Measurements from ENCODE around the gene PI4K2A. TPM values are rescaled to one million over a fixed set of nuclear protein-coding genes. Genes with fewer than 3 reads are reported as not detected.
"Not testable (repeated sequence)": the region's sequence is repeated elsewhere in the genome, so short reads cannot be mapped to it uniquely, and the experiment has no call there.

Gene PI4K2A
- total RNA-seq, 6 experiments from 2014 or later, result 26.7 to 35.3 (median 31.6) TPM

GRCh38 chr10:97633921-97634320 is 6.5 kb upstream of the PI4K2A start:
- Mint-ChIP-seq H3K27ac (peak overlapping the region; percentile 84), H3K36me3 (ENCODE audit: low read depth) (no peaks in the 10 kb centered on the region), H3K4me3 (peak overlapping the region; percentile 96), H3K4me1 (ENCODE audit: low read depth) (peaks cover 23% of the 10 kb centered on the region), H3K27me3 (ENCODE audit: insufficient read depth) (no peaks in the 10 kb centered on the region), H3K9me3 (no peaks in the 10 kb centered on the region)
- peak; percentile 44; the same call in 1 of the 2 replicates for TF ChIP-seq CTCF (IDR thresholded peaks at IDR 0.05)
- DNase-seq, result no peak

- Mint-ChIP-seq H3K4me1 (ENCODE audit: low read depth) (peaks cover 29% of the 10 kb centered on the region), H3K27ac (no peak overlapping the region), H3K4me3 (no peak overlapping the region), H3K9me3 (no peaks in the 10 kb centered on the region), H3K36me3 (ENCODE audit: low read depth) (no peaks in the 10 kb centered on the region), H3K27me3 (ENCODE audit: insufficient read depth) (peaks cover 4% of the 10 kb centered on the region; the same call in 1 of the 2 replicates)
- no peak for TF ChIP-seq CTCF (IDR thresholded peaks at IDR 0.05)
- no peak for DNase-seq
Measured at GRCh38 chr10:97635577-97635976, 4.9 kb upstream of the PI4K2A start.

- not testable (repeated sequence) for H3K9me3 Mint-ChIP-seq; H3K27me3 Mint-ChIP-seq (ENCODE audit: insufficient read depth); H3K4me3 Mint-ChIP-seq; H3K27ac Mint-ChIP-seq; DNase-seq
- H3K36me3 Mint-ChIP-seq (ENCODE audit: low read depth), result peaks cover 11% of the 10 kb centered on the region
- peaks cover 17% of the 10 kb centered on the region for H3K4me1 Mint-ChIP-seq (ENCODE audit: low read depth)
Measured at GRCh38 chr10:97639090-97639489, 1.4 kb upstream of the PI4K2A start.

- H3K9me3 Mint-ChIP-seq, result no peaks in the 10 kb centered on the region
Measured at GRCh38 chr10:97640868-97641811, 669 bp downstream of the PI4K2A start.

GRCh38 chr10:97642471-97643159 is 2.1 kb downstream of the PI4K2A start:
- H3K27me3 Mint-ChIP-seq (ENCODE audit: insufficient read depth); H3K9me3 Mint-ChIP-seq; DNase-seq: not testable (repeated sequence)
- Mint-ChIP-seq H3K36me3 (ENCODE audit: low read depth) (peaks cover 25% of the 10 kb centered on the region), H3K27ac (peak overlapping the region; percentile 98), H3K4me3 (peak overlapping the region; percentile 100), H3K4me1 (ENCODE audit: low read depth) (peaks cover 25% of the 10 kb centered on the region)

More at GRCh38 chr10:97640868-97641811, 669 bp downstream of the PI4K2A start:
- TF ChIP-seq CTCF (IDR thresholded peaks at IDR 0.05), result no peak
- H3K27me3 Mint-ChIP-seq (ENCODE audit: insufficient read depth), result peaks cover 10% of the 10 kb centered on the region
- DNase-seq, result peak; percentile 62
- peaks cover 17% of the 10 kb centered on the region for H3K4me1 Mint-ChIP-seq (ENCODE audit: low read depth)
- peak overlapping the region; percentile 98 for H3K27ac Mint-ChIP-seq
- H3K36me3 Mint-ChIP-seq (ENCODE audit: low read depth), result peaks cover 25% of the 10 kb centered on the region
- H3K4me3 Mint-ChIP-seq, result peak overlapping the region; percentile 100

- no peak for DNase-seq
- H3K27me3 Mint-ChIP-seq (ENCODE audit: insufficient read depth), result peaks cover 10% of the 10 kb centered on the region
- H3K4me1 Mint-ChIP-seq (ENCODE audit: low read depth), result peaks cover 34% of the 10 kb centered on the region
- peak overlapping the region; percentile 70 for H3K27ac Mint-ChIP-seq
- H3K36me3 Mint-ChIP-seq (ENCODE audit: low read depth), result peaks cover 25% of the 10 kb centered on the region
- H3K4me3 Mint-ChIP-seq, result peak overlapping the region; percentile 100
- no peak for TF ChIP-seq CTCF (IDR thresholded peaks at IDR 0.05)
- no peaks in the 10 kb centered on the region for H3K9me3 Mint-ChIP-seq
Measured at GRCh38 chr10:97643441-97643985, 3.0 kb downstream of the PI4K2A start.

All from HFFc6 (cell line).